Activated CD8-positive, alpha-beta memory T cell treated with anti-CD3 and anti-CD28 coated beads, Interleukin-2, amount 10 ng/mL, durations not matched to agents 7 days and 5 days (primary cell): ENCODE measurements around the gene PPM1E. TPM values are rescaled to one million over a fixed set of nuclear protein-coding genes. Genes with fewer than 3 reads are reported as not detected.

ENCODE experiments used
- ATAC-seq: fragments of 150-1000 bp; cut with Tn5 transposase; one replicate; pipeline ENCODE4 v1.10.0; 2021; ENCODE audit warnings: moderate library complexity
- CTCF ChIA-PET: fragments of 350-600 bp; sonication (Branson Sonifier 250); formaldehyde crosslinking; loops from one replicate; lab custom pipeline; 2021; ENCODE audit warnings: antibody characterized with exemption; lab: Charles Lee
- DNase-seq: peaks from one replicate; pipeline ENCODE4 v3.0.0-alpha.2; 2020
- H3K27ac Mint-ChIP-seq: one replicate; pipeline ENCODE4 v1.8.0; 2021; ENCODE audit warnings: mild to moderate bottlenecking, mixed read lengths
- H3K27me3 Mint-ChIP-seq: one replicate; pipeline ENCODE4 v1.8.0; 2021; ENCODE audit warnings: mixed read lengths
- H3K36me3 Mint-ChIP-seq: one replicate; pipeline ENCODE4 v1.8.0; 2021; ENCODE audit warnings: mild to moderate bottlenecking, mixed read lengths
- H3K4me1 Mint-ChIP-seq: one replicate; pipeline ENCODE4 v1.8.0; 2021; ENCODE audit warnings: mixed read lengths
- H3K4me3 Mint-ChIP-seq: one replicate; pipeline ENCODE4 v1.8.0; 2021; ENCODE audit warnings: mild to moderate bottlenecking, moderate library complexity, mixed read lengths
- H3K9me3 Mint-ChIP-seq: one replicate; pipeline ENCODE4 v1.8.0; 2022; ENCODE audit warnings: low read depth, mixed read lengths
- total RNA-seq, 2 experiments: library from RNA; stranded (reverse); gene quantifications; one replicate each; pipeline ENCODE4 v1.2.3, GENCODE V29; 2021

PPM1E gene
- total RNA-seq, 2 experiments from 2014 or later: 0.03 to 0.07 TPM

- CTCF ChIA-PET: no interaction called here
These were observed 227.0 kb downstream of the PPM1E start for GRCh38 chr17:58982626-58983025.

GRCh38 chr17:58985367-58985766 is 229.7 kb downstream of the PPM1E start:
- H3K4me1 Mint-ChIP-seq: no peaks in the 10 kb centered on the region
- CTCF ChIA-PET: interaction anchor here (1.2 kb wide), 1 partner anchor 19 kb away, joined by 3 read pairs; no protein-coding TSS in a partner anchor
- no peaks in the 10 kb centered on the region for H3K9me3 Mint-ChIP-seq
- DNase-seq (no peak), ATAC-seq (no peak)
- no peak overlapping the region for H3K27ac Mint-ChIP-seq
- H3K27me3 Mint-ChIP-seq: no peaks in the 10 kb centered on the region
- H3K36me3 Mint-ChIP-seq: peaks cover 4% of the 10 kb centered on the region
- H3K4me3 Mint-ChIP-seq: no peak overlapping the region

More at GRCh38 chr17:58982626-58983025, 227.0 kb downstream of the PPM1E start:
- no peak overlapping the region for H3K27ac Mint-ChIP-seq
- H3K27me3 Mint-ChIP-seq: no peaks in the 10 kb centered on the region
- H3K4me1 Mint-ChIP-seq: no peaks in the 10 kb centered on the region
- no peaks in the 10 kb centered on the region for H3K36me3 Mint-ChIP-seq
- no peak overlapping the region for H3K4me3 Mint-ChIP-seq
- ATAC-seq: no peak
- H3K9me3 Mint-ChIP-seq: no peaks in the 10 kb centered on the region
- DNase-seq: no peak

- no peaks in the 10 kb centered on the region for H3K4me1 Mint-ChIP-seq
- no peaks in the 10 kb centered on the region for H3K27me3 Mint-ChIP-seq
- CTCF ChIA-PET: interaction anchor here (1.2 kb wide), 1 partner anchor 19 kb away, joined by 3 read pairs; no protein-coding TSS in a partner anchor
- H3K27ac Mint-ChIP-seq: no peak overlapping the region
- peaks cover 4% of the 10 kb centered on the region for H3K36me3 Mint-ChIP-seq
- DNase-seq (no peak), ATAC-seq (no peak)
- H3K4me3 Mint-ChIP-seq: no peak overlapping the region
- no peaks in the 10 kb centered on the region for H3K9me3 Mint-ChIP-seq
These were observed 230.3 kb downstream of the PPM1E start for GRCh38 chr17:58985971-58986370.

GRCh38 chr17:58989629-58990028 is 234.0 kb downstream of the PPM1E start:
- ATAC-seq: no peak
- H3K27ac Mint-ChIP-seq: no peak overlapping the region
- no peak for DNase-seq
- H3K9me3 Mint-ChIP-seq: no peaks in the 10 kb centered on the region
- H3K27me3 Mint-ChIP-seq: no peaks in the 10 kb centered on the region
- CTCF ChIA-PET: no interaction called here
- peaks cover 11% of the 10 kb centered on the region for H3K36me3 Mint-ChIP-seq
- H3K4me1 Mint-ChIP-seq: peaks cover 14% of the 10 kb centered on the region
- H3K4me3 Mint-ChIP-seq: no peak overlapping the region

- peak overlapping the region; percentile 70 for H3K27ac Mint-ChIP-seq
- DNase-seq (peak; percentile 54), ATAC-seq (peak; percentile 64)
- H3K36me3 Mint-ChIP-seq: peaks cover 12% of the 10 kb centered on the region
- CTCF ChIA-PET: interaction anchor here (1.2 kb wide), 1 partner anchor 13 kb away, joined by 3 read pairs; no protein-coding TSS in a partner anchor
- H3K4me1 Mint-ChIP-seq: peaks cover 14% of the 10 kb centered on the region
- no peaks in the 10 kb centered on the region for H3K9me3 Mint-ChIP-seq
- H3K27me3 Mint-ChIP-seq: no peaks in the 10 kb centered on the region
- H3K4me3 Mint-ChIP-seq: no peak overlapping the region
These were observed 236.2 kb downstream of the PPM1E start for GRCh38 chr17:58991718-58992331.

GRCh38 chr17:58993311-58993710 is 237.7 kb downstream of the PPM1E start:
- Mint-ChIP-seq H3K27ac (no peak overlapping the region), H3K9me3 (no peaks in the 10 kb centered on the region), H3K4me1 (peaks cover 14% of the 10 kb centered on the region), H3K4me3 (no peak overlapping the region), H3K36me3 (peaks cover 19% of the 10 kb centered on the region), H3K27me3 (no peaks in the 10 kb centered on the region)
- CTCF ChIA-PET: interaction anchor here (1.7 kb wide), 1 partner anchor 11 kb away, joined by 4 read pairs; no protein-coding TSS in a partner anchor
- ATAC-seq: no peak
- no peak for DNase-seq

GRCh38 chr17:58995247-58995940 is 239.7 kb downstream of the PPM1E start:
- Mint-ChIP-seq H3K9me3 (no peaks in the 10 kb centered on the region), H3K4me1 (peaks cover 21% of the 10 kb centered on the region), H3K4me3 (no peak overlapping the region), H3K27ac (no peak overlapping the region), H3K27me3 (no peaks in the 10 kb centered on the region), H3K36me3 (peaks cover 30% of the 10 kb centered on the region)
- no peak for DNase-seq
- no peak for ATAC-seq
- CTCF ChIA-PET: interaction anchor here (1.3 kb wide), 1 partner anchor 9 kb away, joined by 5 read pairs; no protein-coding TSS in a partner anchor

- H3K27ac Mint-ChIP-seq: no peak overlapping the region
- DNase-seq (no peak), ATAC-seq (no peak)
- peaks cover 30% of the 10 kb centered on the region for H3K36me3 Mint-ChIP-seq
- no peak overlapping the region for H3K4me3 Mint-ChIP-seq
- no peaks in the 10 kb centered on the region for H3K27me3 Mint-ChIP-seq
- CTCF ChIA-PET: interaction anchor here (1.9 kb wide), 1 partner anchor 286 kb away, joined by 5 read pairs; no protein-coding TSS in a partner anchor
- H3K4me1 Mint-ChIP-seq: peaks cover 27% of the 10 kb centered on the region
- H3K9me3 Mint-ChIP-seq: no peaks in the 10 kb centered on the region
These were observed 241.3 kb downstream of the PPM1E start for GRCh38 chr17:58996968-58997367.

- no peak for DNase-seq
- no peaks in the 10 kb centered on the region for H3K27me3 Mint-ChIP-seq
- H3K27ac Mint-ChIP-seq: no peak overlapping the region
- peaks cover 31% of the 10 kb centered on the region for H3K4me1 Mint-ChIP-seq
- ATAC-seq: no peak
- CTCF ChIA-PET: interaction anchor here (1.9 kb wide), 1 partner anchor 287 kb away, joined by 5 read pairs; no protein-coding TSS in a partner anchor
- H3K36me3 Mint-ChIP-seq: peaks cover 31% of the 10 kb centered on the region
- no peak overlapping the region for H3K4me3 Mint-ChIP-seq
- no peaks in the 10 kb centered on the region for H3K9me3 Mint-ChIP-seq
These were observed 242.3 kb downstream of the PPM1E start for GRCh38 chr17:58997756-58998553.

- peaks cover 30% of the 10 kb centered on the region for H3K36me3 Mint-ChIP-seq
- CTCF ChIA-PET: no interaction called here
- no peak overlapping the region for H3K4me3 Mint-ChIP-seq
- no peaks in the 10 kb centered on the region for H3K27me3 Mint-ChIP-seq
- no peaks in the 10 kb centered on the region for H3K9me3 Mint-ChIP-seq
- H3K27ac Mint-ChIP-seq: no peak overlapping the region
- H3K4me1 Mint-ChIP-seq: peaks cover 31% of the 10 kb centered on the region
- ATAC-seq: no peak
- no peak for DNase-seq
These were observed 243.2 kb downstream of the PPM1E start for GRCh38 chr17:58998871-58999270.

GRCh38 chr17:58999500-58999899 is 243.8 kb downstream of the PPM1E start:
- Mint-ChIP-seq H3K9me3 (no peaks in the 10 kb centered on the region), H3K4me1 (peaks cover 35% of the 10 kb centered on the region), H3K36me3 (peaks cover 28% of the 10 kb centered on the region), H3K27me3 (no peaks in the 10 kb centered on the region), H3K4me3 (no peak overlapping the region), H3K27ac (no peak overlapping the region)
- CTCF ChIA-PET: no interaction called here
- ATAC-seq (no peak), DNase-seq (no peak)

GRCh38 chr17:59000022-59000421 is 244.4 kb downstream of the PPM1E start:
- CTCF ChIA-PET: no interaction called here
- Mint-ChIP-seq H3K36me3 (peaks cover 28% of the 10 kb centered on the region), H3K4me1 (peaks cover 38% of the 10 kb centered on the region), H3K27ac (no peak overlapping the region), H3K4me3 (no peak overlapping the region), H3K27me3 (no peaks in the 10 kb centered on the region), H3K9me3 (no peaks in the 10 kb centered on the region)
- DNase-seq (no peak), ATAC-seq (no peak)
